K562 (cell line): ENCODE measurements around the gene CMTR1. TPM values are rescaled to one million over a fixed set of nuclear protein-coding genes. Genes with fewer than 3 reads are reported as not detected.

Experiments
- ATAC-seq: fragments of 200-7000 bp; cut with Tn5 transposase; 3 replicates; pipeline ENCODE4 v1.9.1; 2020; ENCODE audit warnings: moderate library complexity
- BruUV-seq: library from RNA; stranded (reverse); fragments of 400-500 nt; replicated peaks from 2 replicates; lab custom pipeline; 2021; lab: Mats Ljungman, UMichigan
- CTCF ChIA-PET: fragments of 300-600 bp; formaldehyde crosslinking; extraction: SDS; loops from one replicate; lab custom pipeline; 2021; ENCODE audit warnings: low intra/inter-chr PET ratio; lab: Yijun Ruan, JAX
- POLR2A ChIA-PET: fragments of 300-600, 350-650 bp; sonication (Branson Sonifier 250); formaldehyde crosslinking; extraction: SDS; loops from one replicate; lab custom pipeline; 2021; ENCODE audit warnings: antibody characterized with exemption, inconsistent platforms; lab: Yijun Ruan, JAX
- DNase-seq, 4 experiments: peaks; one replicate each; pipeline versions ENCODE4 v3.0.0 to v3.0.0-alpha.2; 2011 to 2018; ENCODE audit warnings: low spot score in 3 of 4, mixed read lengths in 3 of 4; ENCODE audit errors: extremely low read depth in 1 of 4
- FAIRE-seq: peaks from 2 replicates; lab custom pipeline; 2011; peaks lifted over from hg19 to GRCh38; lab: Jason Lieb, UNC
- H2AFZ ChIP-seq: 2 replicates; pipeline ENCODE4 v1.6.0; 2011; ENCODE audit warnings: low read depth, low read length, control low read depth, inconsistent platforms
- H3K27ac ChIP-seq: fragments of 200-600 bp; 3 replicates; pipeline ENCODE4 v1.8.0; 2011; ENCODE audit warnings: low read depth, mild to moderate bottlenecking, control low read depth, inconsistent platforms, low read length, moderate library complexity, mixed read lengths; ENCODE audit errors: extremely low read depth
- H3K27me3 ChIP-seq, 2 experiments: fragments of 300-600 bp in 1 of 2; 2 replicates in 1 of 2; 3 replicates in 1 of 2; pipeline versions ENCODE4 v1.6.0 to v1.8.0; 2011; ENCODE audit warnings: inconsistent platforms in 2 of 2, low read length in 2 of 2, mild to moderate bottlenecking in 1 of 2, mixed read lengths in 1 of 2, moderate library complexity in 1 of 2; ENCODE audit not compliant: control insufficient read depth in 2 of 2, insufficient read depth in 2 of 2
- H3K36me3 ChIP-seq: fragments of 300-600 bp; 3 replicates; pipeline ENCODE4 v1.8.0; 2011; ENCODE audit warnings: mild to moderate bottlenecking, low read length, inconsistent platforms; ENCODE audit not compliant: control insufficient read depth, insufficient read depth
- H3K4me1 ChIP-seq, 2 experiments: fragments of 200-600 bp in 1 of 2; replicated peaks in 1 of 2; 2 replicates in 1 of 2; 3 replicates in 1 of 2; pipeline versions ENCODE4 v1.5.1 to v1.8.0; 2011; ENCODE audit warnings: inconsistent platforms in 2 of 2, low read length in 2 of 2, mild to moderate bottlenecking in 1 of 2, mixed read lengths in 1 of 2, moderate library complexity in 1 of 2; ENCODE audit not compliant: control insufficient read depth in 2 of 2, insufficient read depth in 2 of 2
- H3K4me2 ChIP-seq: 2 replicates; pipeline ENCODE4 v1.6.1; 2011; ENCODE audit warnings: low read length, control low read depth, inconsistent platforms, mixed read lengths; ENCODE audit not compliant: insufficient read depth
- H3K4me3 ChIP-seq: fragments of 200-600 bp; sonication (generic), shearing (Covaris generic); 2 replicates; pipeline ENCODE4 v1.5.1; 2016; ENCODE audit warnings: control low read depth, inconsistent platforms
- H3K79me2 ChIP-seq: fragments of 200-600 bp; 3 replicates; pipeline ENCODE4 v1.8.0; 2011; ENCODE audit warnings: low read length, inconsistent platforms; ENCODE audit not compliant: control insufficient read depth, insufficient read depth
- H3K9ac ChIP-seq, 2 experiments: 2 replicates each; pipeline versions ENCODE4 v1.6.0 to v1.6.1; 2011; ENCODE audit warnings: low read depth in 2 of 2, low read length in 2 of 2, control low read depth in 1 of 2, inconsistent platforms in 1 of 2, mild to moderate bottlenecking in 1 of 2, mixed read lengths in 1 of 2; ENCODE audit not compliant: insufficient read depth in 1 of 2
- H3K9me1 ChIP-seq: one replicate; pipeline ENCODE4 v1.6.0; 2011; ENCODE audit warnings: inconsistent platforms, mild to moderate bottlenecking, low read length, moderate library complexity; ENCODE audit not compliant: control insufficient read depth, insufficient read depth
- H3K9me3 ChIP-seq: replicated peaks from 2 replicates; pipeline ENCODE4 v1.5.1; 2011; ENCODE audit warnings: low read depth, low read length, inconsistent platforms; ENCODE audit not compliant: control insufficient read depth, insufficient read depth
- H4K20me1 ChIP-seq: replicated peaks from 2 replicates; pipeline ENCODE4 v1.6.1; 2011; ENCODE audit warnings: low read length, inconsistent platforms, mixed read lengths; ENCODE audit not compliant: control insufficient read depth, insufficient read depth
- BCOR ChIP-seq: fragments of 450-650 bp; IDR thresholded peaks from 2 replicates; pipeline ENCODE4 v1.6.1; 2016
- EP400 ChIP-seq: fragments of 450-650 bp; IDR thresholded peaks from 2 replicates; pipeline ENCODE4 v1.6.1; 2017; ENCODE audit warnings: antibody characterized with exemption, mild to moderate bottlenecking, moderate library complexity
- FOXA3 ChIP-seq, 2 experiments: fragments of 450-650 bp in 1 of 2; sonication (generic) in 1 of 2; formaldehyde crosslinking; IDR thresholded peaks in 1 of 2; conservative IDR thresholded peaks in 1 of 2; 2 replicates each; pipeline versions ENCODE4 v1.4.0 to v1.8.0; 2020 to 2022; ENCODE audit warnings: mild to moderate bottlenecking in 2 of 2, missing genetic modification reagents in 1 of 2
- PHB ChIP-seq: fragments of 250-450 bp; sonication (Bioruptor Pico); IDR thresholded peaks from 2 replicates; pipeline ENCODE4 v1.5.0; 2021
- PRDM10 ChIP-seq: fragments of 450-650 bp; IDR thresholded peaks from 2 replicates; pipeline ENCODE4 v1.6.1; 2018; ENCODE audit not compliant: partially characterized antibody
- PTBP1 ChIP-seq: fragments of 200-400 bp; formaldehyde crosslinking; IDR thresholded peaks from 2 replicates; pipeline ENCODE4 v1.6.1; 2017; ENCODE audit warnings: low read depth, low read length
- RBBP5 ChIP-seq: fragments of 200-600 bp; sonication (generic); IDR thresholded peaks from 2 replicates; pipeline ENCODE4 v1.6.1; 2012; ENCODE audit warnings: borderline replicate concordance, mild to moderate bottlenecking, low read length, control low read depth, inconsistent platforms; ENCODE audit not compliant: insufficient read depth, poor library complexity, severe bottlenecking
- TAF9B ChIP-seq: fragments of 450-650 bp; IDR thresholded peaks from 2 replicates; pipeline ENCODE4 v1.6.1; 2018; ENCODE audit warnings: mild to moderate bottlenecking; ENCODE audit not compliant: partially characterized antibody
- ZBTB1 ChIP-seq: sonication (generic); formaldehyde crosslinking; IDR thresholded peaks from 2 replicates; pipeline ENCODE4 v1.8.1; 2023; ENCODE audit warnings: missing genetic modification reagents, low read depth, mild to moderate bottlenecking, borderline replicate concordance
- ZNF232 ChIP-seq: sonication (generic); formaldehyde crosslinking; IDR thresholded peaks from 2 replicates; pipeline ENCODE4 v1.8.0; 2022; ENCODE audit warnings: mild to moderate bottlenecking, missing genetic modification reagents
- ZNF311 ChIP-seq: fragments of 250-450 bp; sonication (Bioruptor Pico); IDR thresholded peaks from 2 replicates; pipeline ENCODE4 v1.4.0; 2020; ENCODE audit warnings: mild to moderate bottlenecking, moderate library complexity
- ZNF431 ChIP-seq: sonication (generic); formaldehyde crosslinking; IDR thresholded peaks from 2 replicates; pipeline ENCODE4 v1.8.0; 2022; ENCODE audit warnings: mild to moderate bottlenecking, missing genetic modification reagents
- WGBS: fragments of 100-300 bp; shearing (Covaris generic); methylation state at CpG from one replicate; pipeline ENCODE4 v1.1.6; 2016; ENCODE audit warnings: low coverage, mixed read lengths; ENCODE audit not compliant: insufficient coverage; ENCODE audit errors: missing lambda C conversion rate; 5-methylcytosine and 5-hydroxymethylcytosine counted together
- in situ Hi-C: fragments of 300-500 bp; cut with MboI; formaldehyde crosslinking; loops from 4 replicates; pipeline ENCODE4 v1.15.0; 2018; ENCODE audit warnings: inconsistent platforms, mixed read lengths
- intact Hi-C: fragments of 100-400 bp; cut with micrococcal nuclease; formaldehyde crosslinking; loops from 2 replicates; pipeline ENCODE4 v1.14.2; 2022
- polyA plus RNA-seq, 8 experiments: library from polyadenylated mRNA; depleted of rRNA in 4 of 8; stranded (reverse) in 5 of 8; unstranded in 3 of 8; fragments of >200 nt; fragmentation: Nextera tagmentation in 2 of 8; fragmentation: Illumina TruSeq in 1 of 8; extraction: Ambion mirVana in 2 of 8; extraction: Trizol in 1 of 8; gene quantifications; 2 replicates each; pipeline versions ENCODE4 v1.2.1 to v1.2.3, GENCODE V29; 2011 to 2014; ENCODE audit warnings: inconsistent platforms in 1 of 8, missing spikeins in 1 of 8
- total RNA-seq, 7 experiments: library from RNA; depleted of rRNA in 6 of 7; stranded (reverse); fragments of >200 nt in 6 of 7; fragmentation: Illumina TruSeq in 2 of 7; extraction: Trizol in 2 of 7; gene quantifications; 2 replicates each; pipeline versions ENCODE4 v1.2.1 to v1.2.3, GENCODE V29; 2011 to 2021; ENCODE audit warnings: low replicate concordance in 1 of 7

The CMTR1 gene
- total and polyA plus RNA-seq, 9 of the 15 experiments (the other 6 are each of a cell fraction or from before 2014, with no cell fraction given) = 2.9 to 63.5 (median 49.5) TPM

GRCh38 chr6:37438930-37439329, 5.9 kb downstream of the CMTR1 start:
- Histone ChIP-seq H3K4me2 (no peak overlapping the region), H3K4me1 (peaks cover 4 to 6% of the 10 kb centered on the region in 2 experiments; a peak in 3 of 5 replicates), H3K4me3 (no peak overlapping the region), H3K9ac (no peak overlapping the region), H2AFZ (no peak overlapping the region), H4K20me1 (no peaks in the 10 kb centered on the region), H3K9me3 (no peaks in the 10 kb centered on the region), H3K79me2 (peaks cover 24% of the 10 kb centered on the region), H3K27me3 (no peaks in the 10 kb centered on the region), H3K27ac (no peak overlapping the region), H3K36me3 (peaks cover 82% of the 10 kb centered on the region), H3K9me1 (no peaks in the 10 kb centered on the region)
- POLR2A ChIA-PET = interaction anchor here (1.4 to 2.7 kb wide), 3 partner anchors 10 to 21 kb away, joined by 3 to 11 read pairs (median 4); no protein-coding TSS in a partner anchor
- DNase-seq (no peak), FAIRE-seq (no peak), ATAC-seq (no peak)
- in situ Hi-C loops (no loop called here), intact Hi-C loops (no loop called here)
- CTCF ChIA-PET = no interaction called here
- no peak for TF ChIP-seq RBBP5
- TF ChIP-seq ZNF232 = no peak
- TF ChIP-seq EP400 = no peak
- no peak for TF ChIP-seq BCOR
- no peak for TF ChIP-seq ZNF311 (CRISPR knock-in tag)
- TF ChIP-seq FOXA3 (CRISPR knock-in tag; conservative IDR thresholded peaks at IDR 0.05 in 1 of 2, IDR thresholded peaks at IDR 0.05 in 1 of 2) = no peak
- TF ChIP-seq ZNF431 (CRISPR knock-in tag) = no peak
- TF ChIP-seq PHB (CRISPR knock-in tag) = no peak
- no peak for TF ChIP-seq TAF9B
- TF ChIP-seq PRDM10 = no peak
- TF ChIP-seq PTBP1 = no peak
- no peak for TF ChIP-seq ZBTB1 (CRISPR knock-in tag)
- no TSS peak for BruUV-seq
- WGBS = 60% methylated on average over 1 of the region's 1 CpG
